OCI-LY7 (cell line): ENCODE measurements around the gene ITSN2. TPM values are rescaled to one million over a fixed set of nuclear protein-coding genes. Genes with fewer than 3 reads are reported as not detected.

Source experiments
- BruUV-seq: library from RNA; stranded (reverse); fragments of 400-500 nt; replicated peaks from 2 replicates; lab custom pipeline; 2021; lab: Mats Ljungman, UMichigan
- CTCF ChIA-PET: fragments of 300-600 bp; sonication (Branson Sonifier 250); formaldehyde crosslinking; loops from one replicate; lab custom pipeline; 2022; ENCODE audit warnings: antibody characterized with exemption; ENCODE audit not compliant: unreplicated experiment; lab: Charles Lee
- POLR2A ChIA-PET: fragments of 300-600 bp; sonication (Branson Sonifier 250); formaldehyde crosslinking; loops from one replicate; lab custom pipeline; 2022; ENCODE audit warnings: antibody characterized with exemption; lab: Charles Lee
- DNase-seq: peaks from one replicate; pipeline ENCODE4 v3.0.0-alpha.2; 2015; ENCODE audit warnings: low spot score
- H2AFZ ChIP-seq: fragments of 200-600 bp; sonication (generic), shearing (Covaris generic); 2 replicates; pipeline ENCODE4 v1.6.1; 2014; ENCODE audit warnings: mild to moderate bottlenecking, antibody characterized with exemption, low read length, moderate library complexity
- H3K27ac ChIP-seq: fragments of 200-600 bp; sonication (generic); 2 replicates; pipeline ENCODE4 v1.5.1; 2014; ENCODE audit warnings: mixed run types, low read depth, mild to moderate bottlenecking, moderate library complexity, low read length, inconsistent platforms; ENCODE audit not compliant: poor library complexity, severe bottlenecking
- H3K36me3 ChIP-seq: fragments of 200-600 bp; sonication (generic); 2 replicates; pipeline ENCODE4 v1.6.1; 2014; ENCODE audit warnings: mild to moderate bottlenecking, antibody characterized with exemption, low read length, moderate library complexity, mixed read lengths; ENCODE audit not compliant: insufficient read depth
- H3K4me1 ChIP-seq: fragments of 200-600 bp; sonication (generic); 2 replicates; pipeline ENCODE4 v1.5.1; 2014; ENCODE audit warnings: mild to moderate bottlenecking, low read length; ENCODE audit not compliant: insufficient read depth, poor library complexity, severe bottlenecking
- H3K4me2 ChIP-seq: fragments of 200-600 bp; sonication (generic); 2 replicates; pipeline ENCODE4 v1.6.1; 2014; ENCODE audit warnings: mild to moderate bottlenecking, low read length
- H3K4me3 ChIP-seq: fragments of 200-600 bp; sonication (generic); 2 replicates; pipeline ENCODE4 v1.5.1; 2014; ENCODE audit warnings: mild to moderate bottlenecking, low read depth, low read length; ENCODE audit not compliant: poor library complexity, severe bottlenecking
- H3K79me2 ChIP-seq: fragments of 200-600 bp; sonication (generic); 2 replicates; pipeline ENCODE4 v1.6.1; 2016; ENCODE audit warnings: low read depth, mild to moderate bottlenecking, low read length, moderate library complexity, mixed read lengths; ENCODE audit not compliant: insufficient read depth
- H3K9me2 ChIP-seq: fragments of 200-600 bp; sonication (generic); 2 replicates; pipeline ENCODE4 v1.6.1; 2016; ENCODE audit warnings: mild to moderate bottlenecking, low read length, mixed read lengths; ENCODE audit not compliant: insufficient read depth
- H3K9me3 ChIP-seq: fragments of 200-600 bp; sonication (generic); 2 replicates; pipeline ENCODE4 v1.6.1; 2014; ENCODE audit warnings: mild to moderate bottlenecking, mixed run types, low read length, mixed read lengths
- H4K20me1 ChIP-seq: fragments of 200-600 bp; sonication (generic); 2 replicates; pipeline ENCODE4 v1.6.1; 2014; ENCODE audit warnings: mild to moderate bottlenecking, antibody characterized with exemption, low read length, moderate library complexity, mixed read lengths; ENCODE audit not compliant: insufficient read depth
- EZH2phosphoT487 ChIP-seq: fragments of 200-600 bp; sonication (generic); IDR thresholded peaks from 2 replicates; pipeline ENCODE4 v1.6.1; 2018; ENCODE audit warnings: low read depth, borderline replicate concordance, mild to moderate bottlenecking, mixed run types, antibody characterized with exemption, low read length, moderate library complexity, mixed read lengths
- intact Hi-C: fragments of 100-400 bp; cut with micrococcal nuclease; formaldehyde crosslinking; loops from one replicate; pipeline ENCODE4 v1.10.0; 2022; ENCODE audit not compliant: unreplicated experiment
- total RNA-seq, 2 experiments: library from RNA; depleted of rRNA in 1 of 2; stranded (reverse); fragments of >200 nt in 1 of 2; shearing (Covaris generic) in 1 of 2; gene quantifications; 2 replicates each; pipeline ENCODE4 v1.2.3, GENCODE V29; 2014 to 2022
- TF ChIP-seq, protein P1 (sequence below): fragments of 200-600 bp; sonication (generic); conservative IDR thresholded peaks from 2 replicates; pipeline ENCODE4 v1.5.1; 2014; ENCODE audit warnings: mild to moderate bottlenecking, antibody characterized with exemption, low read length, moderate library complexity, mixed read lengths

Gene ITSN2
- total RNA-seq, 2 experiments from 2014 or later, result 25.4 to 65.7 TPM

DNA sequence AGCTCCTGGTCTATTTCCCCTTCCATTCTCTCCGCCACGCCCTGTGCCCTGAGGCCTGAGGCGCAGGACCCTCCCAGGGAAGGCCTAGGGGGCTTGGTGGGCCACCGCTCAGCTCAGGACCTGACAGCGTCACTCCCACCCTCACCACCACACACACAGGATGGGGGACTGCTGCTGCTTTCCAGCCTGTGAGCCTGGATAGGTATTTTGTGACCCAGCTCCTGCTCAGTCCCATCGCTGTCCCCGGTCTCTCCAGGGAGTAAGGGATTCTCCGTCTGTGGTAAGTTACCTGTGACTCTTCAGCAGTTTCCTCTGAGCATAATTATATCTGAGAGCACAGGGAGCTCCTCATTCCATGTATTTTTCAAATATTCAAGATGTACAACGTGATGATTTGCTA is 169.2 kb downstream of the ITSN2 start:
- POLR2A ChIA-PET, result interaction anchor here (0.6 kb wide), 1 partner anchor 205 kb away, joined by 3 read pairs; no protein-coding TSS in a partner anchor

DNA sequence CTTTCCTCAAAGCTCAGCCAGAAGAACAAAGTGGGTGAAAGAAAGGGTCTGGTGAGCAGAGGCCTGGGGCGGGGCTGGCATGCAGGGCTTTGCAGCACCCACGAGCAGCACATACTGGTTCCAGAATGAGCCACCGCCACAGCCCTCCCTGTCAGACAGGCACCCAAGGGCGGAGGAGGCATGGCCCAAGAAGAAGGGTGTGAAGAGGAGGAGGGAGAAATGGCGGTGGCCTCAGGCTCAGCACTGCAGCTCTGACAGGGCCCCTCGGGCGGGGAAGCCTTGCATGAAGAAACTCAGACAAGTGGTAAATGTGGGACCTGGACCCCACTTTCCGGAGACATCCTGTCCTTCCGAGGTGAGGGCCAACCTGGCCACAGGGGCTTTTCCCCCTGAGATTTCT is 169.8 kb downstream of the ITSN2 start:
- Histone ChIP-seq H3K36me3 (no peaks in the 10 kb centered on the region), H4K20me1 (no peaks in the 10 kb centered on the region), H3K27ac (no peak overlapping the region), H3K4me3 (no peak overlapping the region), H3K9me3 (peaks cover under 1% of the 10 kb centered on the region; the same call in 1 of the 2 replicates), H3K4me1 (no peaks in the 10 kb centered on the region), H3K9me2 (no peaks in the 10 kb centered on the region), H2AFZ (no peak overlapping the region), H3K4me2 (no peak overlapping the region), H3K79me2 (no peaks in the 10 kb centered on the region)
- intact Hi-C loops, result no loop called here
- POLR2A ChIA-PET, result interaction anchor here (0.7 kb wide), 1 partner anchor 25 kb away, joined by 3 read pairs; no protein-coding TSS in a partner anchor
- DNase-seq, result no peak
- no TSS peak for BruUV-seq
- TF ChIP-seq, protein P1, sequence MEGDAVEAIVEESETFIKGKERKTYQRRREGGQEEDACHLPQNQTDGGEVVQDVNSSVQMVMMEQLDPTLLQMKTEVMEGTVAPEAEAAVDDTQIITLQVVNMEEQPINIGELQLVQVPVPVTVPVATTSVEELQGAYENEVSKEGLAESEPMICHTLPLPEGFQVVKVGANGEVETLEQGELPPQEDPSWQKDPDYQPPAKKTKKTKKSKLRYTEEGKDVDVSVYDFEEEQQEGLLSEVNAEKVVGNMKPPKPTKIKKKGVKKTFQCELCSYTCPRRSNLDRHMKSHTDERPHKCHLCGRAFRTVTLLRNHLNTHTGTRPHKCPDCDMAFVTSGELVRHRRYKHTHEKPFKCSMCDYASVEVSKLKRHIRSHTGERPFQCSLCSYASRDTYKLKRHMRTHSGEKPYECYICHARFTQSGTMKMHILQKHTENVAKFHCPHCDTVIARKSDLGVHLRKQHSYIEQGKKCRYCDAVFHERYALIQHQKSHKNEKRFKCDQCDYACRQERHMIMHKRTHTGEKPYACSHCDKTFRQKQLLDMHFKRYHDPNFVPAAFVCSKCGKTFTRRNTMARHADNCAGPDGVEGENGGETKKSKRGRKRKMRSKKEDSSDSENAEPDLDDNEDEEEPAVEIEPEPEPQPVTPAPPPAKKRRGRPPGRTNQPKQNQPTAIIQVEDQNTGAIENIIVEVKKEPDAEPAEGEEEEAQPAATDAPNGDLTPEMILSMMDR, result no peak
- TF ChIP-seq EZH2phosphoT487, result no peak
- CTCF ChIA-PET, result no interaction called here

More for the DNA sequence above, 169.2 kb downstream of the ITSN2 start:
- Histone ChIP-seq H3K4me2 (no peak overlapping the region), H3K36me3 (no peaks in the 10 kb centered on the region), H2AFZ (no peak overlapping the region), H3K4me3 (no peak overlapping the region), H4K20me1 (no peaks in the 10 kb centered on the region), H3K4me1 (no peaks in the 10 kb centered on the region), H3K9me3 (no peaks in the 10 kb centered on the region), H3K9me2 (no peaks in the 10 kb centered on the region), H3K27ac (no peak overlapping the region), H3K79me2 (no peaks in the 10 kb centered on the region)
- no peak for DNase-seq
- no TSS peak for BruUV-seq
- CTCF ChIA-PET, result interaction anchor here (0.5 kb wide), 1 partner anchor 87 kb away, joined by 6 read pairs; no protein-coding TSS in a partner anchor
- TF ChIP-seq, protein P1, result no peak
- intact Hi-C loops, result no loop called here

DNA sequence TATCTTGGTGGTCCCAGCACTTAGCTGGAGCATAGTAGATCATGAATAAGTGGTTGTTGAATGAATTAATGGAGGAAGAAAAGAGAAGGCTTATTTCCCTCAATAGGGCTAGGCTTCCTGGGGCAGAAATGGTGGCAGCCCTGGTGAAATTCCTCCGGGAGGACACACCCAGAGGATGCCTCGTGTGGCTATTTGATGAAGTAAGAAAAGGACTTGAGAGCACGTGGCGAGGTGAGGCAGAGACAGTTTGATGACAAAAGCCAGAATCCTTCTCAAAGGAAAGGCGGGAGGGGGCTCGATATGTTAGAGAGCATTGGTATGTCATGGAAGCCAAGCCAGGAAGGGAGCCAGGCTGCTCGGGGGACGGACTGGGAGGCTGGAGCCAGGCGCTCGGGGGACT is 170.8 kb downstream of the ITSN2 start:
- Histone ChIP-seq H4K20me1 (no peaks in the 10 kb centered on the region), H3K4me2 (no peak overlapping the region), H3K27ac (no peak overlapping the region), H2AFZ (no peak overlapping the region), H3K9me2 (no peaks in the 10 kb centered on the region), H3K9me3 (peaks cover 6% of the 10 kb centered on the region; the same call in 1 of the 2 replicates), H3K36me3 (no peaks in the 10 kb centered on the region), H3K79me2 (no peaks in the 10 kb centered on the region), H3K4me1 (no peaks in the 10 kb centered on the region), H3K4me3 (no peak overlapping the region)
- BruUV-seq, result no TSS peak
- CTCF ChIA-PET, result no interaction called here
- POLR2A ChIA-PET, result no interaction called here
- no peak for DNase-seq
- TF ChIP-seq, protein P1, result no peak
- no peak for TF ChIP-seq EZH2phosphoT487
- intact Hi-C loops, result no loop called here
